HCT116 (cell line): ENCODE data around the gene HOXC6. TPM values are rescaled to one million over a fixed set of nuclear protein-coding genes. Genes with fewer than 3 reads are reported as not detected.
A peak's percentile ranks its signal among the peaks of the same experiment; 100 is the strongest.

Experiments
- ATAC-seq: fragments of 200-7000 bp; cut with Tn5 transposase; 2 replicates; pipeline ENCODE4 v1.9.1; 2020; ENCODE audit warnings: mild to moderate bottlenecking, moderate library complexity
- BruUV-seq: library from RNA; stranded (reverse); fragments of 400-500 nt; replicated peaks from 2 replicates; lab custom pipeline; 2021; lab: Mats Ljungman, UMichigan
- CTCF ChIA-PET: fragments of 300-600 bp; sonication (Branson Sonifier 250); formaldehyde crosslinking; loops from one replicate; lab custom pipeline; 2021; ENCODE audit warnings: antibody characterized with exemption; lab: Charles Lee
- POLR2A ChIA-PET: fragments of 300-600, 350-600 bp; sonication (Branson Sonifier 250); formaldehyde crosslinking; loops from one replicate; lab custom pipeline; 2021; ENCODE audit warnings: antibody characterized with exemption; lab: Charles Lee
- RAD21 ChIA-PET, 2 experiments: fragments of 300-600 bp; sonication (Branson Sonifier 250); formaldehyde crosslinking; loops; one replicate each; lab custom pipeline; 2023; ENCODE audit warnings: low total read pairs in 2 of 2; ENCODE audit not compliant: uncharacterized antibody in 2 of 2, unreplicated experiment in 2 of 2, low non-redundant PET in 1 of 2; lab: Charles Lee
- DNase-seq: peaks from one replicate; pipeline ENCODE4 v3.0.0-alpha.2; 2010; ENCODE audit warnings: low read depth, low spot score
- H2AFZ ChIP-seq: fragments of 200-600 bp; shearing (Covaris generic), sonication (generic); 2 replicates; pipeline ENCODE4 v1.6.1; 2017; ENCODE audit warnings: low read depth, mixed run types, mixed read lengths, antibody characterized with exemption, low read length; ENCODE audit not compliant: poor library complexity, severe bottlenecking
- H3K27ac ChIP-seq: 2 replicates; pipeline ENCODE4 v1.5.1; 2012; ENCODE audit warnings: low read depth, low read length
- H3K27me3 ChIP-seq: fragments of 200-600 bp; sonication (generic); 2 replicates; pipeline ENCODE4 v1.6.1; 2016; ENCODE audit warnings: mixed run types, low read length, mixed read lengths; ENCODE audit not compliant: insufficient read depth
- H3K36me3 ChIP-seq, 2 experiments: fragments of 200-500 bp in 1 of 2; fragments of 200-600 bp in 1 of 2; sonication (Bioruptor generic) in 1 of 2; sonication (generic) in 1 of 2; 2 replicates each; pipeline versions ENCODE4 v1.5.1 to v1.6.1; 2014 to 2016; ENCODE audit warnings: low read length in 2 of 2, inconsistent platforms in 1 of 2, mixed read lengths in 1 of 2, mixed run types in 1 of 2; ENCODE audit not compliant: insufficient read depth in 2 of 2, control insufficient read depth in 1 of 2
- H3K4me1 ChIP-seq, 2 experiments: fragments of 200-600 bp in 1 of 2; sonication (generic) in 1 of 2; 2 replicates each; pipeline versions ENCODE4 v1.5.1 to v1.6.1; 2012 to 2017; ENCODE audit warnings: low read length in 2 of 2, inconsistent platforms in 1 of 2, mild to moderate bottlenecking in 1 of 2, mixed read lengths in 1 of 2, mixed run types in 1 of 2, moderate library complexity in 1 of 2; ENCODE audit not compliant: insufficient read depth in 2 of 2, control insufficient read depth in 1 of 2
- H3K4me2 ChIP-seq: fragments of 200-600 bp; sonication (generic); 2 replicates; pipeline ENCODE4 v1.6.1; 2017; ENCODE audit warnings: mixed run types, low read length, mixed read lengths
- H3K4me3 ChIP-seq, 2 experiments: fragments of 200-600 bp in 1 of 2; sonication (generic) in 1 of 2; replicated peaks in 1 of 2; 2 replicates each; pipeline ENCODE4 v1.5.1; 2011 to 2016; ENCODE audit warnings: low read length in 2 of 2, control low read depth in 1 of 2, low read depth in 1 of 2, mild to moderate bottlenecking in 1 of 2, mixed read lengths in 1 of 2, mixed run types in 1 of 2
- H3K79me2 ChIP-seq: fragments of 200-600 bp; sonication (generic); 2 replicates; pipeline ENCODE4 v1.6.1; 2017; ENCODE audit warnings: mild to moderate bottlenecking, mixed run types, low read length, moderate library complexity, mixed read lengths; ENCODE audit not compliant: insufficient read depth
- H3K9ac ChIP-seq: fragments of 200-600 bp; sonication (generic); 2 replicates; pipeline ENCODE4 v1.6.1; 2016; ENCODE audit warnings: low read length, mixed read lengths
- H3K9me2 ChIP-seq: fragments of 200-600 bp; sonication (generic), shearing (Covaris generic); 2 replicates; pipeline ENCODE4 v1.6.1; 2017; ENCODE audit warnings: mixed run types, mild to moderate bottlenecking, moderate library complexity; ENCODE audit not compliant: insufficient read depth
- H3K9me3 ChIP-seq, 2 experiments: fragments of 200-500 bp in 1 of 2; fragments of 200-600 bp in 1 of 2; sonication (Bioruptor generic) in 1 of 2; sonication (generic) in 1 of 2; 2 replicates each; pipeline ENCODE4 v1.6.1; 2014 to 2017; ENCODE audit warnings: low read length in 2 of 2, mixed read lengths in 2 of 2, inconsistent platforms in 1 of 2, low read depth in 1 of 2, mild to moderate bottlenecking in 1 of 2, mixed run types in 1 of 2, moderate library complexity in 1 of 2; ENCODE audit not compliant: control insufficient read depth in 1 of 2, insufficient read depth in 1 of 2
- H4K20me1 ChIP-seq: fragments of 200-600 bp; sonication (generic), shearing (Covaris generic); 2 replicates; pipeline ENCODE4 v1.6.1; 2017; ENCODE audit warnings: mixed run types, mild to moderate bottlenecking, moderate library complexity; ENCODE audit not compliant: insufficient read depth
- CTCF ChIP-seq, 3 experiments: fragments of 200-600 bp in 1 of 3; sonication (generic) in 1 of 3; IDR thresholded peaks in 2 of 3; conservative IDR thresholded peaks in 1 of 3; 2 replicates each; pipeline ENCODE4 v1.5.1; 2012 to 2017; ENCODE audit warnings: low read depth in 2 of 3, low read length in 2 of 3, antibody characterized with exemption in 1 of 3, borderline replicate concordance in 1 of 3, control low read depth in 1 of 3, mild to moderate bottlenecking in 1 of 3, mixed read lengths in 1 of 3, mixed run types in 1 of 3, moderate library complexity in 1 of 3; ENCODE audit not compliant: insufficient read depth in 1 of 3
- EGR1 ChIP-seq: IDR thresholded peaks from 2 replicates; pipeline ENCODE4 v1.6.1; 2012; ENCODE audit warnings: low read depth
- ELF1 ChIP-seq: IDR thresholded peaks from 2 replicates; pipeline ENCODE4 v1.6.1; 2012; ENCODE audit warnings: low read depth, borderline replicate concordance
- POLR2AphosphoS5 ChIP-seq: IDR thresholded peaks from 2 replicates; pipeline ENCODE4 v1.6.1; 2011; ENCODE audit warnings: mild to moderate bottlenecking, low read depth, low read length, moderate library complexity
- RAD21 ChIP-seq: IDR thresholded peaks from 2 replicates; pipeline ENCODE4 v1.6.1; 2012; ENCODE audit warnings: low read depth, mild to moderate bottlenecking
- SIN3A ChIP-seq: IDR thresholded peaks from 2 replicates; pipeline ENCODE4 v1.6.1; 2012; ENCODE audit warnings: low read depth
- SRF ChIP-seq: IDR thresholded peaks from 2 replicates; pipeline ENCODE4 v1.6.1; 2012; ENCODE audit warnings: low read depth
- YY1 ChIP-seq: IDR thresholded peaks from 2 replicates; pipeline ENCODE4 v1.6.1; 2011; ENCODE audit warnings: low read length, low read depth, moderate library complexity, mild to moderate bottlenecking; ENCODE audit not compliant: insufficient replicate concordance; ENCODE audit errors: extremely low read depth
- intact Hi-C: fragments of 100-400 bp; cut with micrococcal nuclease; formaldehyde crosslinking; loops from 2 replicates; pipeline ENCODE4 v1.10.0; 2022
- total RNA-seq: library from RNA; stranded (reverse); gene quantifications from one replicate; pipeline ENCODE4 v1.2.1, GENCODE V29; 2021; ENCODE audit not compliant: unreplicated experiment

HOXC6 gene
- total RNA-seq, 1 experiment from 2014 or later: 3.1 TPM

- no TSS peak for BruUV-seq
Measured at GRCh38 chr12:54005853-54006558, 22.2 kb upstream of the HOXC6 start.

More at GRCh38 chr12:54005853-54006558, 22.2 kb upstream of the HOXC6 start:
- no peaks in the 10 kb centered on the region for H3K9me3 ChIP-seq
- peak overlapping the region; percentile 38; the same call in 1 of the 2 replicates for H3K9ac ChIP-seq
- peaks cover 0 to 6% of the 10 kb centered on the region in 2 experiments; a peak in 1 of 4 replicates for H3K36me3 ChIP-seq
- TF ChIP-seq SRF: no peak
- TF ChIP-seq RAD21: peak; percentile 98
- TF ChIP-seq POLR2AphosphoS5: no peak
- no peak for TF ChIP-seq ELF1
- no peak for TF ChIP-seq YY1
- TF ChIP-seq EGR1: no peak
- no peak for TF ChIP-seq SIN3A
- TF ChIP-seq CTCF (IDR thresholded peaks at IDR 0.05 in 2 of 3, conservative IDR thresholded peaks at IDR 0.05 in 1 of 3; ENCODE audit: borderline replicate concordance in 1 of 3, insufficient read depth in 1 of 3, low read depth in 2 of 3, low read length in 2 of 3): peak; percentile 80 to 97 (median 93)
- H3K4me1 ChIP-seq: peaks cover 3 to 13% of the 10 kb centered on the region in 2 experiments
- no peak overlapping the region for H3K27ac ChIP-seq
- H3K27me3 ChIP-seq: no peaks in the 10 kb centered on the region
- H3K9me2 ChIP-seq: no peaks in the 10 kb centered on the region
- intact Hi-C loops: loop anchor here (1.0 kb wide), 3 partner anchors 185 to 202 kb away; no protein-coding TSS in a partner anchor
- no peak overlapping the region for H2AFZ ChIP-seq
- H3K79me2 ChIP-seq: peaks cover 7% of the 10 kb centered on the region; the same call in 1 of the 2 replicates
- no peaks in the 10 kb centered on the region for H4K20me1 ChIP-seq
- ChIA-PET POLR2A (interaction anchor here (0.7 kb wide), 1 partner anchor 11 kb away, joined by 4 read pairs; no protein-coding TSS in a partner anchor), RAD21 (interaction anchor here (0.8 to 2.3 kb wide), 7 partner anchors 10 to 202 kb away, joined by 3 to 18 read pairs (median 6); partner anchors contain the start of gene HOXC5 (in 1 of the 2)), CTCF (interaction anchor here (0.6 to 3.5 kb wide), 20 partner anchors 10 to 363 kb away, joined by 3 to 68 read pairs (median 4); partner anchors contain the start of genes CBX5, HNRNPA1, HOXC10 and HOXC5)
- no peak overlapping the region for H3K4me3 ChIP-seq
- DNase-seq (no peak), ATAC-seq (peak; percentile 94)
- peak overlapping the region; percentile 62 for H3K4me2 ChIP-seq
